Stimulated activated CD4-positive, alpha-beta T cell treated with anti-CD3 and anti-CD28 coated beads, Interleukin-12 subunit alpha, Interleukin-12 subunit beta, amount 100 ng/mL, for 4 hours (primary cell): Measurements from ENCODE around the gene NUP62.
A peak's percentile ranks its signal among the peaks of the same experiment; 100 is the strongest.

Experiments used
- DNase-seq: peaks from one replicate; pipeline ENCODE4 v3.0.0-alpha.2; 2020

NUP62 gene

GRCh38 chr19:49879243-49879963 is 49.9 kb downstream of the NUP62 start:
- no peak for DNase-seq

GRCh38 chr19:49878744-49879070 is 50.6 kb downstream of the NUP62 start:
- no peak for DNase-seq

- peak; percentile 99 for DNase-seq
These were observed 51.2 kb downstream of the NUP62 start for GRCh38 chr19:49877879-49878743.

GRCh38 chr19:49877020-49877878 is 52.1 kb downstream of the NUP62 start, which contains the start of the genes AKT1S1 and TBC1D17:
Gene AKT1S1, minus strand, starts transcription at chr19:49877355. Its CDS starts 4,060 bp downstream, at chr19:49873295.
Gene TBC1D17, plus strand, starts transcription at chr19:49877702. Its CDS starts 22 bp downstream, at chr19:49877724.
- DNase-seq = peak; percentile 95

GRCh38 chr19:49876422-49877019 is 52.8 kb downstream of the NUP62 start:
- DNase-seq = peak; percentile 96

GRCh38 chr19:49875857-49876421 is 53.4 kb downstream of the NUP62 start:
- peak; percentile 55 for DNase-seq

GRCh38 chr19:49875177-49875576 is 54.1 kb downstream of the NUP62 start:
- no peak for DNase-seq

- no peak for DNase-seq
These were observed 54.7 kb downstream of the NUP62 start for GRCh38 chr19:49874503-49875157.

- no peak for DNase-seq
These were observed 55.5 kb downstream of the NUP62 start for GRCh38 chr19:49873834-49874233.

GRCh38 chr19:49873129-49873521 is 56.2 kb downstream of the NUP62 start:
- no peak for DNase-seq

GRCh38 chr19:49872245-49873128 is 56.8 kb downstream of the NUP62 start:
- no peak for DNase-seq

GRCh38 chr19:49871349-49871985 is 57.8 kb downstream of the NUP62 start:
- no peak for DNase-seq

- DNase-seq = no peak
These were observed 58.9 kb downstream of the NUP62 start for GRCh38 chr19:49870309-49870901.

GRCh38 chr19:49869484-49870308 is 59.6 kb downstream of the NUP62 start:
- peak; percentile 82 for DNase-seq

GRCh38 chr19:49869009-49869483 is 60.3 kb downstream of the NUP62 start:
- DNase-seq = no peak

GRCh38 chr19:49866933-49867782 is 62.1 kb downstream of the NUP62 start, which contains the start of gene PNKP:
Gene PNKP, minus strand, starts transcription at chr19:49867576. Its CDS starts 372 bp downstream, at chr19:49867204.
- DNase-seq = peak; percentile 94

GRCh38 chr19:49864890-49865289 is 64.4 kb downstream of the NUP62 start:
- no peak for DNase-seq

GRCh38 chr19:49863935-49864320 is 65.4 kb downstream of the NUP62 start:
- no peak for DNase-seq
